Measurements from ENCODE around the gene PCDH11Y.
"Not testable (repeated sequence)": the region's sequence is repeated elsewhere in the genome, so short reads cannot be mapped to it uniquely, and the experiment has no call there.

PCDH11Y gene

DNA sequence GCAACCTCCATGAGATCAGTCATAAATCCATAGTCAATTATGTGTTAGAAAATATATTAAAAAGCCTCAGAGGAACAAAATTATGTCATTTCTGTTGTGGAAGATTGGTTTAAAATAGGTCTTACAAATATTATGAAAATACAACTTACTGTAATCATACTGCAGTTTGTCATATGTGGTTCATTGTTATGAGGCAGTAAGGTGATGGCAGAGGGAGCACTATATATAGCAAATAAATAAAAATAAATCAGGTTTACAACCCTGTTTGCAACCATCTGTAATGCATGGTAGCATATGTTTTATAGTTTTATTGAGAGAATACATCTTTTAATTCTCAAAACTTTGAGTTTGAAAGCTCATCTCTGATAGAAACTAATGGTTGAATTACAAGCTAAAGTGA, 543.6 kb downstream of the PCDH11Y start:
- H3K4me2 ChIP-seq (ENCODE audit: insufficient read depth, low read length, poor library complexity, severe bottlenecking), result not testable (repeated sequence)

DNA sequence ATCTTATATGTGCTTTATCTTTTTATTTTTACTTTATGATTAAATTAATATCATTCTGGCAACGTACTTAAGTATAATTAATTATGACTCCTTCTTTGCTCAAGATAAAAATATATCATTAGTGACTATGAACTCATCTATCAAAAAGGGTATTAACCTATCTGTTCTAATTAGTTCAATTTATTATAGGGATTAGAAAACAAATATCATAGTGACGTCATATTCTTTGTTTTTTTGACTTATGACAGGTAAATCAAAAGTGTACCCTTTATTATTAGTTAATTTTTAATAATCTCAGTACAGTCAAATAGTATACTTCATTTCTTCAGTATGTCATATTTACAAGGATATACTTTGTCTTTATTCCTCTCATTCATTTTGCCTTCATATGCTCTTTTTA, 638.5 kb downstream of the PCDH11Y start:
- not testable (repeated sequence) for H2AFZ ChIP-seq (ENCODE audit: low read length); H4K91ac ChIP-seq (ENCODE audit: low read depth, low read length, poor library complexity); H2BK12ac ChIP-seq (ENCODE audit: low read length); H3K18ac ChIP-seq (ENCODE audit: low read length); H3K27ac ChIP-seq (replicated peaks; ENCODE audit: low read length); H4K8ac ChIP-seq (ENCODE audit: low read depth, low read length); H3K4me2 ChIP-seq (ENCODE audit: insufficient read depth, low read length, poor library complexity, severe bottlenecking); H3K36me3 ChIP-seq (replicated peaks in 1 of 2; ENCODE audit: control insufficient read depth in 2 of 2, insufficient read depth in 2 of 2, low read length in 2 of 2); H2AK5ac ChIP-seq (ENCODE audit: low read depth, low read length); H2BK120ac ChIP-seq (ENCODE audit: low read depth, low read length); H3K79me1 ChIP-seq (ENCODE audit: low read depth, low read length); H3K4ac ChIP-seq (ENCODE audit: low read length); H3K4me3 ChIP-seq (ENCODE audit: low read length in 2 of 2); H2BK5ac ChIP-seq (ENCODE audit: low read length); H3K23ac ChIP-seq (ENCODE audit: low read depth, low read length, poor library complexity); DNase-seq (ENCODE audit: low spot score); H3K9me3 ChIP-seq (replicated peaks in 1 of 2; ENCODE audit: control insufficient read depth in 2 of 2, insufficient read depth in 1 of 2, low read depth in 1 of 2, low read length in 2 of 2); H2BK15ac ChIP-seq (ENCODE audit: low read length); H3K4me1 ChIP-seq (ENCODE audit: control insufficient read depth in 2 of 2, insufficient read depth in 1 of 2, low read depth in 1 of 2, low read length in 2 of 2); H3K14ac ChIP-seq (ENCODE audit: low read length); H3K9ac ChIP-seq (ENCODE audit: low read depth, low read length, poor library complexity); H3K27me3 ChIP-seq (ENCODE audit: control insufficient read depth in 3 of 3, insufficient read depth in 3 of 3, low read depth in 1 of 3, low read length in 3 of 3)
- no CpG with 5 or more reads among the region's 2 CpGs for WGBS, 2 donors (ENCODE audit: extremely low coverage in 2 of 2, insufficient read length in 2 of 2, insufficient replicate concordance in 1 of 2)

More for the DNA sequence above, 543.6 kb downstream of the PCDH11Y start:
- H4K91ac ChIP-seq (ENCODE audit: low read depth, low read length, poor library complexity); DNase-seq (ENCODE audit: low spot score); H2AFZ ChIP-seq (ENCODE audit: low read length); H2BK12ac ChIP-seq (ENCODE audit: low read length); H2BK15ac ChIP-seq (ENCODE audit: low read length); H2AK5ac ChIP-seq (ENCODE audit: low read depth, low read length); H3K79me1 ChIP-seq (ENCODE audit: low read depth, low read length); H3K4ac ChIP-seq (ENCODE audit: low read length); H3K14ac ChIP-seq (ENCODE audit: low read length); H3K4me3 ChIP-seq (ENCODE audit: low read length in 2 of 2); H3K23ac ChIP-seq (ENCODE audit: low read depth, low read length, poor library complexity); H3K18ac ChIP-seq (ENCODE audit: low read length); H3K27ac ChIP-seq (replicated peaks; ENCODE audit: low read length); H3K36me3 ChIP-seq (replicated peaks in 1 of 2; ENCODE audit: control insufficient read depth in 2 of 2, insufficient read depth in 2 of 2, low read length in 2 of 2); H3K4me1 ChIP-seq (ENCODE audit: control insufficient read depth in 2 of 2, insufficient read depth in 1 of 2, low read depth in 1 of 2, low read length in 2 of 2); H4K8ac ChIP-seq (ENCODE audit: low read depth, low read length); H2BK120ac ChIP-seq (ENCODE audit: low read depth, low read length); H3K9me3 ChIP-seq (replicated peaks in 1 of 2; ENCODE audit: control insufficient read depth in 2 of 2, insufficient read depth in 1 of 2, low read depth in 1 of 2, low read length in 2 of 2); H3K27me3 ChIP-seq (ENCODE audit: control insufficient read depth in 3 of 3, insufficient read depth in 3 of 3, low read depth in 1 of 3, low read length in 3 of 3); H2BK5ac ChIP-seq (ENCODE audit: low read length); H3K9ac ChIP-seq (ENCODE audit: low read depth, low read length, poor library complexity): not testable (repeated sequence)

- not testable (repeated sequence) for H3K14ac ChIP-seq (ENCODE audit: low read length); H3K9ac ChIP-seq (ENCODE audit: low read depth, low read length, poor library complexity); H3K4me3 ChIP-seq (ENCODE audit: low read length in 2 of 2); H2BK5ac ChIP-seq (ENCODE audit: low read length); H2BK12ac ChIP-seq (ENCODE audit: low read length); H3K36me3 ChIP-seq (replicated peaks in 1 of 2; ENCODE audit: control insufficient read depth in 2 of 2, insufficient read depth in 2 of 2, low read length in 2 of 2); H3K18ac ChIP-seq (ENCODE audit: low read length); H2BK15ac ChIP-seq (ENCODE audit: low read length); H4K8ac ChIP-seq (ENCODE audit: low read depth, low read length); H3K27ac ChIP-seq (replicated peaks; ENCODE audit: low read length); DNase-seq (ENCODE audit: low spot score); H2AK5ac ChIP-seq (ENCODE audit: low read depth, low read length); H4K91ac ChIP-seq (ENCODE audit: low read depth, low read length, poor library complexity); H3K4me1 ChIP-seq (ENCODE audit: control insufficient read depth in 2 of 2, insufficient read depth in 1 of 2, low read depth in 1 of 2, low read length in 2 of 2); H2BK120ac ChIP-seq (ENCODE audit: low read depth, low read length); H2AFZ ChIP-seq (ENCODE audit: low read length); H3K9me3 ChIP-seq (replicated peaks in 1 of 2; ENCODE audit: control insufficient read depth in 2 of 2, insufficient read depth in 1 of 2, low read depth in 1 of 2, low read length in 2 of 2); H3K4ac ChIP-seq (ENCODE audit: low read length); H3K4me2 ChIP-seq (ENCODE audit: insufficient read depth, low read length, poor library complexity, severe bottlenecking); H3K27me3 ChIP-seq (ENCODE audit: control insufficient read depth in 3 of 3, insufficient read depth in 3 of 3, low read depth in 1 of 3, low read length in 3 of 3); H3K79me1 ChIP-seq (ENCODE audit: low read depth, low read length); H3K23ac ChIP-seq (ENCODE audit: low read depth, low read length, poor library complexity)
- no CpG with 5 or more reads among the region's 2 CpGs for WGBS, 2 donors (ENCODE audit: extremely low coverage in 2 of 2, insufficient read length in 2 of 2, insufficient replicate concordance in 1 of 2)
These were observed 679.2 kb downstream of the PCDH11Y start for GRCh38 chrY:5679265-5679664.

GRCh38 chrY:5708727-5709126, 708.6 kb downstream of the PCDH11Y start:
- H3K79me1 ChIP-seq (ENCODE audit: low read depth, low read length); H2BK12ac ChIP-seq (ENCODE audit: low read length); DNase-seq (ENCODE audit: low spot score); H3K27me3 ChIP-seq (ENCODE audit: control insufficient read depth in 3 of 3, insufficient read depth in 3 of 3, low read depth in 1 of 3, low read length in 3 of 3); H3K4ac ChIP-seq (ENCODE audit: low read length); H3K27ac ChIP-seq (replicated peaks; ENCODE audit: low read length); H2BK5ac ChIP-seq (ENCODE audit: low read length); H3K36me3 ChIP-seq (replicated peaks in 1 of 2; ENCODE audit: control insufficient read depth in 2 of 2, insufficient read depth in 2 of 2, low read length in 2 of 2); H3K4me1 ChIP-seq (ENCODE audit: control insufficient read depth in 2 of 2, insufficient read depth in 1 of 2, low read depth in 1 of 2, low read length in 2 of 2); H3K23ac ChIP-seq (ENCODE audit: low read depth, low read length, poor library complexity); H3K14ac ChIP-seq (ENCODE audit: low read length); H4K8ac ChIP-seq (ENCODE audit: low read depth, low read length); H3K18ac ChIP-seq (ENCODE audit: low read length); H3K9ac ChIP-seq (ENCODE audit: low read depth, low read length, poor library complexity); H2BK120ac ChIP-seq (ENCODE audit: low read depth, low read length); H2AK5ac ChIP-seq (ENCODE audit: low read depth, low read length); H3K9me3 ChIP-seq (replicated peaks in 1 of 2; ENCODE audit: control insufficient read depth in 2 of 2, insufficient read depth in 1 of 2, low read depth in 1 of 2, low read length in 2 of 2); H3K4me2 ChIP-seq (ENCODE audit: insufficient read depth, low read length, poor library complexity, severe bottlenecking); H2AFZ ChIP-seq (ENCODE audit: low read length); H2BK15ac ChIP-seq (ENCODE audit: low read length); H4K91ac ChIP-seq (ENCODE audit: low read depth, low read length, poor library complexity); H3K4me3 ChIP-seq (ENCODE audit: low read length in 2 of 2): not testable (repeated sequence)
- no CpG with 5 or more reads among the region's 5 CpGs for WGBS, 2 donors (ENCODE audit: extremely low coverage in 2 of 2, insufficient read length in 2 of 2, insufficient replicate concordance in 1 of 2)

Measured in neuronal stem cell (in vitro differentiated cells).